HCT116 (cell line): ENCODE measurements around the gene MCEMP1. TPM values are rescaled to one million over a fixed set of nuclear protein-coding genes. Genes with fewer than 3 reads are reported as not detected.

ENCODE experiments used
- ATAC-seq: fragments of 200-7000 bp; cut with Tn5 transposase; 2 replicates; pipeline ENCODE4 v1.9.1; 2020; ENCODE audit warnings: mild to moderate bottlenecking, moderate library complexity
- BruUV-seq: library from RNA; stranded (reverse); fragments of 400-500 nt; replicated peaks from 2 replicates; lab custom pipeline; 2021; lab: Mats Ljungman, UMichigan
- CTCF ChIA-PET: fragments of 300-600 bp; sonication (Branson Sonifier 250); formaldehyde crosslinking; loops from one replicate; lab custom pipeline; 2021; ENCODE audit warnings: antibody characterized with exemption; lab: Charles Lee
- POLR2A ChIA-PET: fragments of 300-600, 350-600 bp; sonication (Branson Sonifier 250); formaldehyde crosslinking; loops from one replicate; lab custom pipeline; 2021; ENCODE audit warnings: antibody characterized with exemption; lab: Charles Lee
- RAD21 ChIA-PET, 2 experiments: fragments of 300-600 bp; sonication (Branson Sonifier 250); formaldehyde crosslinking; loops; one replicate each; lab custom pipeline; 2023; ENCODE audit warnings: low total read pairs in 2 of 2; ENCODE audit not compliant: uncharacterized antibody in 2 of 2, unreplicated experiment in 2 of 2, low non-redundant PET in 1 of 2; lab: Charles Lee
- DNase-seq: peaks from one replicate; pipeline ENCODE4 v3.0.0-alpha.2; 2010; ENCODE audit warnings: low read depth, low spot score
- H2AFZ ChIP-seq: fragments of 200-600 bp; shearing (Covaris generic), sonication (generic); 2 replicates; pipeline ENCODE4 v1.6.1; 2017; ENCODE audit warnings: low read depth, mixed run types, mixed read lengths, antibody characterized with exemption, low read length; ENCODE audit not compliant: poor library complexity, severe bottlenecking
- H3K27ac ChIP-seq: 2 replicates; pipeline ENCODE4 v1.5.1; 2012; ENCODE audit warnings: low read depth, low read length
- H3K27me3 ChIP-seq: fragments of 200-600 bp; sonication (generic); 2 replicates; pipeline ENCODE4 v1.6.1; 2016; ENCODE audit warnings: mixed run types, low read length, mixed read lengths; ENCODE audit not compliant: insufficient read depth
- H3K36me3 ChIP-seq, 2 experiments: fragments of 200-500 bp in 1 of 2; fragments of 200-600 bp in 1 of 2; sonication (Bioruptor generic) in 1 of 2; sonication (generic) in 1 of 2; 2 replicates each; pipeline versions ENCODE4 v1.5.1 to v1.6.1; 2014 to 2016; ENCODE audit warnings: low read length in 2 of 2, inconsistent platforms in 1 of 2, mixed read lengths in 1 of 2, mixed run types in 1 of 2; ENCODE audit not compliant: insufficient read depth in 2 of 2, control insufficient read depth in 1 of 2
- H3K4me1 ChIP-seq, 2 experiments: fragments of 200-600 bp in 1 of 2; sonication (generic) in 1 of 2; 2 replicates each; pipeline versions ENCODE4 v1.5.1 to v1.6.1; 2012 to 2017; ENCODE audit warnings: low read length in 2 of 2, inconsistent platforms in 1 of 2, mild to moderate bottlenecking in 1 of 2, mixed read lengths in 1 of 2, mixed run types in 1 of 2, moderate library complexity in 1 of 2; ENCODE audit not compliant: insufficient read depth in 2 of 2, control insufficient read depth in 1 of 2
- H3K4me2 ChIP-seq: fragments of 200-600 bp; sonication (generic); 2 replicates; pipeline ENCODE4 v1.6.1; 2017; ENCODE audit warnings: mixed run types, low read length, mixed read lengths
- H3K4me3 ChIP-seq, 2 experiments: fragments of 200-600 bp in 1 of 2; sonication (generic) in 1 of 2; replicated peaks in 1 of 2; 2 replicates each; pipeline ENCODE4 v1.5.1; 2011 to 2016; ENCODE audit warnings: low read length in 2 of 2, control low read depth in 1 of 2, low read depth in 1 of 2, mild to moderate bottlenecking in 1 of 2, mixed read lengths in 1 of 2, mixed run types in 1 of 2
- H3K79me2 ChIP-seq: fragments of 200-600 bp; sonication (generic); 2 replicates; pipeline ENCODE4 v1.6.1; 2017; ENCODE audit warnings: mild to moderate bottlenecking, mixed run types, low read length, moderate library complexity, mixed read lengths; ENCODE audit not compliant: insufficient read depth
- H3K9ac ChIP-seq: fragments of 200-600 bp; sonication (generic); 2 replicates; pipeline ENCODE4 v1.6.1; 2016; ENCODE audit warnings: low read length, mixed read lengths
- H3K9me2 ChIP-seq: fragments of 200-600 bp; sonication (generic), shearing (Covaris generic); 2 replicates; pipeline ENCODE4 v1.6.1; 2017; ENCODE audit warnings: mixed run types, mild to moderate bottlenecking, moderate library complexity; ENCODE audit not compliant: insufficient read depth
- H3K9me3 ChIP-seq, 2 experiments: fragments of 200-500 bp in 1 of 2; fragments of 200-600 bp in 1 of 2; sonication (Bioruptor generic) in 1 of 2; sonication (generic) in 1 of 2; 2 replicates each; pipeline ENCODE4 v1.6.1; 2014 to 2017; ENCODE audit warnings: low read length in 2 of 2, mixed read lengths in 2 of 2, inconsistent platforms in 1 of 2, low read depth in 1 of 2, mild to moderate bottlenecking in 1 of 2, mixed run types in 1 of 2, moderate library complexity in 1 of 2; ENCODE audit not compliant: control insufficient read depth in 1 of 2, insufficient read depth in 1 of 2
- H4K20me1 ChIP-seq: fragments of 200-600 bp; sonication (generic), shearing (Covaris generic); 2 replicates; pipeline ENCODE4 v1.6.1; 2017; ENCODE audit warnings: mixed run types, mild to moderate bottlenecking, moderate library complexity; ENCODE audit not compliant: insufficient read depth
- CBX3 ChIP-seq: IDR thresholded peaks from 2 replicates; pipeline ENCODE4 v1.6.1; 2012; ENCODE audit warnings: low read depth
- CEBPB ChIP-seq: IDR thresholded peaks from 2 replicates; pipeline ENCODE4 v1.6.1; 2012; ENCODE audit warnings: low read depth
- CTCF ChIP-seq, 3 experiments: fragments of 200-600 bp in 1 of 3; sonication (generic) in 1 of 3; IDR thresholded peaks in 2 of 3; conservative IDR thresholded peaks in 1 of 3; 2 replicates each; pipeline ENCODE4 v1.5.1; 2012 to 2017; ENCODE audit warnings: low read depth in 2 of 3, low read length in 2 of 3, antibody characterized with exemption in 1 of 3, borderline replicate concordance in 1 of 3, control low read depth in 1 of 3, mild to moderate bottlenecking in 1 of 3, mixed read lengths in 1 of 3, mixed run types in 1 of 3, moderate library complexity in 1 of 3; ENCODE audit not compliant: insufficient read depth in 1 of 3
- ELF1 ChIP-seq: IDR thresholded peaks from 2 replicates; pipeline ENCODE4 v1.6.1; 2012; ENCODE audit warnings: low read depth, borderline replicate concordance
- FOSL1 ChIP-seq: IDR thresholded peaks from 2 replicates; pipeline ENCODE4 v1.6.1; 2012; ENCODE audit warnings: low read depth
- POLR2A ChIP-seq: IDR thresholded peaks from 2 replicates; pipeline ENCODE4 v1.7.0; 2011; ENCODE audit warnings: borderline replicate concordance; ENCODE audit not compliant: insufficient read depth, insufficient read length; ENCODE audit errors: extremely low read depth
- POLR2AphosphoS5 ChIP-seq: IDR thresholded peaks from 2 replicates; pipeline ENCODE4 v1.6.1; 2011; ENCODE audit warnings: mild to moderate bottlenecking, low read depth, low read length, moderate library complexity
- RAD21 ChIP-seq: IDR thresholded peaks from 2 replicates; pipeline ENCODE4 v1.6.1; 2012; ENCODE audit warnings: low read depth, mild to moderate bottlenecking
- YY1 ChIP-seq: IDR thresholded peaks from 2 replicates; pipeline ENCODE4 v1.6.1; 2011; ENCODE audit warnings: low read length, low read depth, moderate library complexity, mild to moderate bottlenecking; ENCODE audit not compliant: insufficient replicate concordance; ENCODE audit errors: extremely low read depth
- intact Hi-C: fragments of 100-400 bp; cut with micrococcal nuclease; formaldehyde crosslinking; loops from 2 replicates; pipeline ENCODE4 v1.10.0; 2022
- total RNA-seq: library from RNA; stranded (reverse); gene quantifications from one replicate; pipeline ENCODE4 v1.2.1, GENCODE V29; 2021; ENCODE audit not compliant: unreplicated experiment
- TF ChIP-seq, protein P1 (sequence below): IDR thresholded peaks from 2 replicates; pipeline ENCODE4 v1.6.1; 2012

MCEMP1 gene
- total RNA-seq, 1 experiment from 2014 or later = not detected

- CTCF ChIA-PET = no interaction called here
- no TSS peak for BruUV-seq
- ATAC-seq = no peak
- intact Hi-C loops = no loop called here
- no peak overlapping the region for H2AFZ ChIP-seq
- no peak overlapping the region for H3K4me3 ChIP-seq
- POLR2A ChIA-PET = no interaction called here
- H3K27me3 ChIP-seq = no peaks in the 10 kb centered on the region
- H3K36me3 ChIP-seq = peaks cover 5 to 27% of the 10 kb centered on the region in 2 experiments; a peak in 3 of 4 replicates
- H3K9ac ChIP-seq = no peak overlapping the region
- TF ChIP-seq CBX3 = no peak
- no peak for TF ChIP-seq POLR2A
- no peak for TF ChIP-seq RAD21
- no peak for TF ChIP-seq POLR2AphosphoS5
- TF ChIP-seq FOSL1 = no peak
- TF ChIP-seq, protein P1, sequence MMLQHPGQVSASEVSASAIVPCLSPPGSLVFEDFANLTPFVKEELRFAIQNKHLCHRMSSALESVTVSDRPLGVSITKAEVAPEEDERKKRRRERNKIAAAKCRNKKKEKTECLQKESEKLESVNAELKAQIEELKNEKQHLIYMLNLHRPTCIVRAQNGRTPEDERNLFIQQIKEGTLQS = no peak
- TF ChIP-seq YY1 = no peak
- TF ChIP-seq CEBPB = no peak
- TF ChIP-seq CTCF (IDR thresholded peaks at IDR 0.05 in 2 of 3, conservative IDR thresholded peaks at IDR 0.05 in 1 of 3; ENCODE audit: borderline replicate concordance in 1 of 3, insufficient read depth in 1 of 3, low read depth in 2 of 3, low read length in 2 of 3) = no peak
- TF ChIP-seq ELF1 = no peak
- peaks cover 65% of the 10 kb centered on the region for H3K79me2 ChIP-seq
- no peaks in the 10 kb centered on the region for H3K9me2 ChIP-seq
- H4K20me1 ChIP-seq = no peaks in the 10 kb centered on the region
- RAD21 ChIA-PET = no interaction called here
- H3K4me2 ChIP-seq = no peak overlapping the region
- no peaks in the 10 kb centered on the region for H3K9me3 ChIP-seq
- no peak for DNase-seq
- peaks cover 7 to 18% of the 10 kb centered on the region in 2 experiments for H3K4me1 ChIP-seq
- H3K27ac ChIP-seq = no peak overlapping the region
Observed at GRCh38 chr19:7627166-7627565, 49.7 kb upstream of the MCEMP1 start.
